HEK293 (cell line): Measurements from ENCODE around the gene SLC6A6.
A peak's percentile ranks its signal among the peaks of the same experiment; 100 is the strongest.

Experiments used
- CTCF ChIA-PET: fragments of 350-600 bp; formaldehyde crosslinking; extraction: SDS; loops from one replicate; lab custom pipeline; 2021; ENCODE audit warnings: antibody characterized with exemption; lab: Yijun Ruan, JAX
- POLR2A ChIA-PET: fragments of 300-600 bp; formaldehyde crosslinking; extraction: SDS; loops from one replicate; lab custom pipeline; 2020; ENCODE audit warnings: antibody characterized with exemption, inconsistent platforms; lab: Yijun Ruan, JAX
- H3K27ac ChIP-seq: fragments of 200-500 bp; sonication (Bioruptor generic); 2 replicates; pipeline ENCODE4 v1.5.1; 2014; ENCODE audit warnings: low read depth, low read length, control low read depth, inconsistent platforms; ENCODE audit errors: extremely low read depth
- H3K36me3 ChIP-seq, 2 experiments: fragments of 200-500 bp in 1 of 2; sonication (Bioruptor generic) in 1 of 2; 1 replicate in 1 of 2; 2 replicates in 1 of 2; pipeline ENCODE4 v1.5.1; 2014 to 2017; ENCODE audit warnings: inconsistent platforms in 2 of 2, low read length in 2 of 2; ENCODE audit not compliant: control insufficient read depth in 2 of 2, insufficient read depth in 1 of 2
- H3K4me1 ChIP-seq: fragments of 200-500 bp; sonication (Bioruptor generic); 2 replicates; pipeline ENCODE4 v1.5.1; 2014; ENCODE audit warnings: mild to moderate bottlenecking, low read length, inconsistent platforms; ENCODE audit not compliant: control insufficient read depth, insufficient read depth
- H3K4me3 ChIP-seq: 2 replicates; pipeline ENCODE4 v1.5.1; 2011; ENCODE audit warnings: low read depth, mild to moderate bottlenecking, control low read depth, low read length, moderate library complexity
- H3K9me3 ChIP-seq: fragments of 200-500 bp; sonication (Bioruptor generic); 2 replicates; pipeline ENCODE4 v1.5.1; 2014; ENCODE audit warnings: low read depth, low read length, inconsistent platforms; ENCODE audit not compliant: control insufficient read depth, insufficient read depth
- EGR2 ChIP-seq: fragments of 450-650 bp; formaldehyde crosslinking; IDR thresholded peaks from 2 replicates; pipeline ENCODE4 v1.5.1; 2016; ENCODE audit warnings: low read depth, missing biosample characterization, missing genetic modification characterization
- SCRT1 ChIP-seq: fragments of 450-650 bp; formaldehyde crosslinking; IDR thresholded peaks from 2 replicates; pipeline ENCODE4 v1.5.1; 2016; ENCODE audit warnings: missing biosample characterization, missing genetic modification characterization, borderline replicate concordance
- SCRT2 ChIP-seq: fragments of 450-650 bp; formaldehyde crosslinking; IDR thresholded peaks from 2 replicates; pipeline ENCODE4 v1.5.1; 2016; ENCODE audit warnings: missing biosample characterization, missing genetic modification characterization
- YY1 ChIP-seq: fragments of 450-650 bp; formaldehyde crosslinking; IDR thresholded peaks from 2 replicates; pipeline ENCODE4 v1.5.1; 2018; ENCODE audit warnings: missing biosample characterization, missing genetic modification characterization
- ZBTB48 ChIP-seq: fragments of 450-650 bp; formaldehyde crosslinking; IDR thresholded peaks from 2 replicates; pipeline ENCODE4 v1.5.1; 2016; ENCODE audit warnings: missing biosample characterization, missing genetic modification characterization
- ZFHX2 ChIP-seq: fragments of 450-650 bp; formaldehyde crosslinking; conservative IDR thresholded peaks from 2 replicates; pipeline ENCODE4 v1.5.1; 2016; ENCODE audit warnings: missing biosample characterization, missing genetic modification characterization
- ZIC2 ChIP-seq: fragments of 450-650 bp; formaldehyde crosslinking; IDR thresholded peaks from 2 replicates; pipeline ENCODE4 v1.5.1; 2016; ENCODE audit warnings: missing biosample characterization, missing genetic modification characterization
- ZNF169 ChIP-seq: fragments of 450-650 bp; formaldehyde crosslinking; IDR thresholded peaks from 2 replicates; pipeline ENCODE4 v1.5.1; 2016; ENCODE audit warnings: missing biosample characterization, missing genetic modification characterization
- ZNF184 ChIP-seq: fragments of 450-650 bp; IDR thresholded peaks from 2 replicates; pipeline ENCODE4 v1.5.1; 2018; ENCODE audit warnings: missing biosample characterization, mild to moderate bottlenecking, missing genetic modification characterization
- ZNF211 ChIP-seq: fragments of 450-650 bp; formaldehyde crosslinking; IDR thresholded peaks from 2 replicates; pipeline ENCODE4 v1.5.1; 2016; ENCODE audit warnings: low read depth, missing biosample characterization, missing genetic modification characterization
- ZNF223 ChIP-seq: fragments of 450-650 bp; formaldehyde crosslinking; IDR thresholded peaks from 2 replicates; pipeline ENCODE4 v1.5.1; 2016; ENCODE audit warnings: missing biosample characterization, missing genetic modification characterization
- ZNF274 ChIP-seq, 2 experiments: fragments of 200-500 bp in 1 of 2; fragments of 450-650 bp in 1 of 2; sonication (Bioruptor generic) in 1 of 2; formaldehyde crosslinking in 1 of 2; IDR thresholded peaks; 2 replicates each; pipeline versions ENCODE4 v1.5.1 to v1.6.1; 2014 to 2016; ENCODE audit warnings: borderline replicate concordance in 1 of 2, inconsistent platforms in 1 of 2, low read length in 1 of 2, missing biosample characterization in 1 of 2, missing genetic modification characterization in 1 of 2
- ZNF302 ChIP-seq: fragments of 450-650 bp; formaldehyde crosslinking; IDR thresholded peaks from 2 replicates; pipeline ENCODE4 v1.5.1; 2016; ENCODE audit warnings: missing biosample characterization, missing genetic modification characterization, low read depth
- ZNF548 ChIP-seq: fragments of 450-650 bp; formaldehyde crosslinking; IDR thresholded peaks from 2 replicates; pipeline ENCODE4 v1.5.1; 2016; ENCODE audit warnings: missing biosample characterization, missing genetic modification characterization
- ZNF776 ChIP-seq: fragments of 450-650 bp; formaldehyde crosslinking; IDR thresholded peaks from 2 replicates; pipeline ENCODE4 v1.5.0; 2017; ENCODE audit warnings: missing biosample characterization, missing genetic modification characterization, borderline replicate concordance
- ZNF791 ChIP-seq: fragments of 450-650 bp; formaldehyde crosslinking; IDR thresholded peaks from 2 replicates; pipeline ENCODE4 v1.5.1; 2016; ENCODE audit warnings: missing biosample characterization, missing genetic modification characterization
- TF ChIP-seq, protein P1 (sequence below): fragments of 450-650 bp; formaldehyde crosslinking; IDR thresholded peaks from 2 replicates; pipeline ENCODE4 v1.5.1; 2016; ENCODE audit warnings: missing biosample characterization, missing genetic modification characterization, borderline replicate concordance
- TF ChIP-seq, protein P2 (sequence below): fragments of 450-650 bp; formaldehyde crosslinking; IDR thresholded peaks from 2 replicates; pipeline ENCODE4 v1.5.1; 2016; ENCODE audit warnings: missing biosample characterization, missing genetic modification characterization, borderline replicate concordance

Gene SLC6A6

DNA sequence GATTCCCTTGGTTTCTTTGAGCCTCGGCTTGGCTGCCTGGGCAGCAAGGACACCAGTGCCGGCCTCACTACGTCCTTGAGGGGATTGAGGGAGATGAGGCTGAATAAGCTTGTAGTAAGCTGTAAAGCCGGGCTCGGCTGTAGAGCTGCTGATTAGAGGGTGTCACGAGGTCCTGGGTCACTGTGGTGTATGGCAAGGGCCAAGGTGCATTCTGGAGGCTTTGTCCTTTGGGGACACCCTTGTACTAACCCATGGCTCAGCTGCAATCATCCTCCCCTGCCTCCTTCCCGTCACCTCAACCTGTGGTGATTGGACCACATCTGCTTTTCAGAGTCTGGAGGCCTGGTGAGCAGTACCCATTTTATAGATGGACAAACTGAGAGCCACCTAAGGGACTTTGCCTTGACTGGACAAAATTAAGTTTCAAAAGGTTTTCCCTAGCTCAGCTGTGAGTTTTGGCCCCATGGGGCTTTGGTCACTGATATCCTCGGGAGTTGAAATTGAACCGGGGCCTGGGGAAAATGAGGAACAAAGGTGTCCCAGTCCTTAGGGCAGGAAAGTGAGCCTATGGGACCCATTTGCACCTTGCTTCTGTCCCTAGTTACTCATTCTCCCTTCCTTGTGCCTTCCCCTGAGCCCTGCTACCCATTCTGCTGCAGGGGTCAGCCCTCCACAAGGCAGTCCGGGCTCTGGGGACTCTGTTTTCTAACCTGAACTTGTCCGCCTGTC lies 2.4 kb downstream of the SLC6A6 start:
- H3K4me3 ChIP-seq, result no peak overlapping the region
- CTCF ChIA-PET, result interaction anchor here (0.5 to 0.9 kb wide), 3 partner anchors 64 to 183 kb away, joined by 3 to 4 read pairs (median 3); no protein-coding TSS in a partner anchor

DNA sequence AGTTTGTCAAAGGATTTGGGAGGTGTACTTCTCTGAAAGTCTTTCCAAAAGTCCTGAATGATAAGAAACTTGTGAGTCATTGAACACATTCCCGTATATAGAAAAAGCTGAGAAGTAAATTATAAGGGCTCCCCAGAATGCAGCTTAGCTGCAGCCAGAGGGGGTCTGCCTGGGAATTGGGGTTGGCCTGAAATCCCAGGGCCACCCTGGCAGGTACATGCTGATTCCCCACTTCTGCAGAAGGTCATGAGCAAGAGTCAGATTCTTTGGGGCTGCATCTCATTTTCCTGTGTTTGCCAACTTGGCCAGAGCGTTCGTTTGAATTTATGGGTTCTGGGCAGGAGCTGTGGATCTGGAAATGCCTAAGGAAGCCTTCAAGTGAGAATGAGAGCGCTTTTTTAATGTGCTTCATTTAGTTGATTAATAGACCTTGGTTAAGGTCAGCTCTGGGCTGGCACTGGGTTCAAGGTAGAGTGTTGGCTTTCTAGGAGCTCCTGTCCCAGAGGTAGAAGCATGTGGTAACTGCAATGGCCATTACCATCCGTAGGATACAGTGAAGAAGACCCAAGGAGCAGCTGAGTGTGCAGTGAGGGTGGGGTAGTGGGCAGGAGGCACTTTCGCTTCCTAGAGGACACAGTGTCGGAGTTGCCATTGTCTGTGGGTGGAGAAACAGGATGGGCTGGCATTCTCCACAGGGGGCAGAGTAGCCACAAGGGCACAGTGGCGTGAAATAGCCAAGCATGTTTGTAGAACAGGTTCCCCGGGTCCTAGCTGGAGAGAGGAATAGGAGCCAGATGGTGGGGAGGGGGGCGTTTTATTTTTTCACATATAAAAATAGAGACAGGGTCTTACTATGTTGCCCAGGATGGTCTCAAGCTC lies 3.2 kb downstream of the SLC6A6 start:
- CTCF ChIA-PET, result interaction anchor here (0.6 to 0.9 kb wide), 5 partner anchors 45 to 199 kb away, joined by 3 to 4 read pairs (median 3); no protein-coding TSS in a partner anchor
- no peak overlapping the region for H3K27ac ChIP-seq

More for the DNA sequence above, 2.4 kb downstream of the SLC6A6 start:
- Histone ChIP-seq H3K36me3 (no peaks in the 10 kb centered on the region), H3K4me1 (peaks cover 2% of the 10 kb centered on the region; the same call in 1 of the 2 replicates), H3K27ac (no peak overlapping the region), H3K9me3 (no peaks in the 10 kb centered on the region)
- POLR2A ChIA-PET, result interaction anchor here (0.6 kb wide), 1 partner anchor 15 kb away, joined by 5 read pairs; no protein-coding TSS in a partner anchor
- no peak for TF ChIP-seq SCRT2 (tag by site-specific recombination)
- TF ChIP-seq ZNF223, result no peak
- no peak for TF ChIP-seq ZNF169 (tag by site-specific recombination)
- no peak for TF ChIP-seq SCRT1 (tag by site-specific recombination)
- no peak for TF ChIP-seq YY1 (tag by site-specific recombination)
- no peak for TF ChIP-seq ZNF211
- TF ChIP-seq ZNF302 (tag by site-specific recombination), result no peak
- no peak for TF ChIP-seq ZNF776
- no peak for TF ChIP-seq ZIC2 (tag by site-specific recombination)
- TF ChIP-seq ZBTB48 (tag by site-specific recombination), result no peak
- TF ChIP-seq ZNF548, result no peak
- no peak for TF ChIP-seq ZNF274 (IDR thresholded peaks at IDR 0.05; ENCODE audit: low read length)
- TF ChIP-seq ZNF274 (tag by site-specific recombination; IDR thresholded peaks at IDR 0.05; ENCODE audit: borderline replicate concordance), result no peak

More for the DNA sequence above, 3.2 kb downstream of the SLC6A6 start:
- no peaks in the 10 kb centered on the region for H3K36me3 ChIP-seq
- POLR2A ChIA-PET, result interaction anchor here (0.6 to 1.1 kb wide), 2 partner anchors 16 to 47 kb away, joined by 3 to 5 read pairs; no protein-coding TSS in a partner anchor
- H3K4me3 ChIP-seq, result no peak overlapping the region
- peaks cover 2% of the 10 kb centered on the region; the same call in 1 of the 2 replicates for H3K4me1 ChIP-seq
- no peaks in the 10 kb centered on the region for H3K9me3 ChIP-seq
- TF ChIP-seq ZFHX2 (tag by site-specific recombination) (peak; percentile 61), ZNF791 (tag by site-specific recombination) (no peak), ZNF184 (tag by site-specific recombination) (no peak), EGR2 (tag by site-specific recombination) (peak; percentile 75)
- TF ChIP-seq, protein P1, sequence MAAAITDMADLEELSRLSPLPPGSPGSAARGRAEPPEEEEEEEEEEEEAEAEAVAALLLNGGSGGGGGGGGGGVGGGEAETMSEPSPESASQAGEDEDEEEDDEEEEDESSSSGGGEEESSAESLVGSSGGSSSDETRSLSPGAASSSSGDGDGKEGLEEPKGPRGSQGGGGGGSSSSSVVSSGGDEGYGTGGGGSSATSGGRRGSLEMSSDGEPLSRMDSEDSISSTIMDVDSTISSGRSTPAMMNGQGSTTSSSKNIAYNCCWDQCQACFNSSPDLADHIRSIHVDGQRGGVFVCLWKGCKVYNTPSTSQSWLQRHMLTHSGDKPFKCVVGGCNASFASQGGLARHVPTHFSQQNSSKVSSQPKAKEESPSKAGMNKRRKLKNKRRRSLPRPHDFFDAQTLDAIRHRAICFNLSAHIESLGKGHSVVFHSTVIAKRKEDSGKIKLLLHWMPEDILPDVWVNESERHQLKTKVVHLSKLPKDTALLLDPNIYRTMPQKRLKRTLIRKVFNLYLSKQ (tag by site-specific recombination), result no peak
- TF ChIP-seq, protein P2, sequence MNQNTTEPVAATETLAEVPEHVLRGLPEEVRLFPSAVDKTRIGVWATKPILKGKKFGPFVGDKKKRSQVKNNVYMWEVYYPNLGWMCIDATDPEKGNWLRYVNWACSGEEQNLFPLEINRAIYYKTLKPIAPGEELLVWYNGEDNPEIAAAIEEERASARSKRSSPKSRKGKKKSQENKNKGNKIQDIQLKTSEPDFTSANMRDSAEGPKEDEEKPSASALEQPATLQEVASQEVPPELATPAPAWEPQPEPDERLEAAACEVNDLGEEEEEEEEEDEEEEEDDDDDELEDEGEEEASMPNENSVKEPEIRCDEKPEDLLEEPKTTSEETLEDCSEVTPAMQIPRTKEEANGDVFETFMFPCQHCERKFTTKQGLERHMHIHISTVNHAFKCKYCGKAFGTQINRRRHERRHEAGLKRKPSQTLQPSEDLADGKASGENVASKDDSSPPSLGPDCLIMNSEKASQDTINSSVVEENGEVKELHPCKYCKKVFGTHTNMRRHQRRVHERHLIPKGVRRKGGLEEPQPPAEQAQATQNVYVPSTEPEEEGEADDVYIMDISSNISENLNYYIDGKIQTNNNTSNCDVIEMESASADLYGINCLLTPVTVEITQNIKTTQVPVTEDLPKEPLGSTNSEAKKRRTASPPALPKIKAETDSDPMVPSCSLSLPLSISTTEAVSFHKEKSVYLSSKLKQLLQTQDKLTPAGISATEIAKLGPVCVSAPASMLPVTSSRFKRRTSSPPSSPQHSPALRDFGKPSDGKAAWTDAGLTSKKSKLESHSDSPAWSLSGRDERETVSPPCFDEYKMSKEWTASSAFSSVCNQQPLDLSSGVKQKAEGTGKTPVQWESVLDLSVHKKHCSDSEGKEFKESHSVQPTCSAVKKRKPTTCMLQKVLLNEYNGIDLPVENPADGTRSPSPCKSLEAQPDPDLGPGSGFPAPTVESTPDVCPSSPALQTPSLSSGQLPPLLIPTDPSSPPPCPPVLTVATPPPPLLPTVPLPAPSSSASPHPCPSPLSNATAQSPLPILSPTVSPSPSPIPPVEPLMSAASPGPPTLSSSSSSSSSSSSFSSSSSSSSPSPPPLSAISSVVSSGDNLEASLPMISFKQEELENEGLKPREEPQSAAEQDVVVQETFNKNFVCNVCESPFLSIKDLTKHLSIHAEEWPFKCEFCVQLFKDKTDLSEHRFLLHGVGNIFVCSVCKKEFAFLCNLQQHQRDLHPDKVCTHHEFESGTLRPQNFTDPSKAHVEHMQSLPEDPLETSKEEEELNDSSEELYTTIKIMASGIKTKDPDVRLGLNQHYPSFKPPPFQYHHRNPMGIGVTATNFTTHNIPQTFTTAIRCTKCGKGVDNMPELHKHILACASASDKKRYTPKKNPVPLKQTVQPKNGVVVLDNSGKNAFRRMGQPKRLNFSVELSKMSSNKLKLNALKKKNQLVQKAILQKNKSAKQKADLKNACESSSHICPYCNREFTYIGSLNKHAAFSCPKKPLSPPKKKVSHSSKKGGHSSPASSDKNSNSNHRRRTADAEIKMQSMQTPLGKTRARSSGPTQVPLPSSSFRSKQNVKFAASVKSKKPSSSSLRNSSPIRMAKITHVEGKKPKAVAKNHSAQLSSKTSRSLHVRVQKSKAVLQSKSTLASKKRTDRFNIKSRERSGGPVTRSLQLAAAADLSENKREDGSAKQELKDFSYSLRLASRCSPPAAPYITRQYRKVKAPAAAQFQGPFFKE (tag by site-specific recombination), result no peak
